Right lobe of liver (tissue), 6 donors: ENCODE results near the gene ALDOB. TPM values are rescaled to one million over a fixed set of nuclear protein-coding genes. Genes with fewer than 3 reads are reported as not detected.

ENCODE experiments used
- ATAC-seq, 4 donors: fragments of 200-7000 bp; cut with Tn5 transposase; one replicate each; pipeline ENCODE4 v1.9.1; 2020; ENCODE audit warnings: mild to moderate bottlenecking in 4 of 4, moderate library complexity in 4 of 4
- DNase-seq, 3 donors: peaks; one replicate each; pipeline ENCODE4 v3.0.0-alpha.2; 2020
- H3K27ac ChIP-seq, 3 donors: fragments of 200-600 bp; one replicate each; pipeline ENCODE4 v1.8.0; 2022
- H3K27me3 ChIP-seq, 2 donors: fragments of 200-600 bp; one replicate each; pipeline ENCODE4 v1.8.0; 2022
- H3K36me3 ChIP-seq, 4 donors: fragments of 200-600 bp; sonication (generic) in 1 of 4; one replicate each; pipeline versions ENCODE4 v1.5.1 to v1.8.0; 2017 to 2022; ENCODE audit warnings: control low read depth in 1 of 4
- H3K4me1 ChIP-seq, 4 donors: fragments of 200-600 bp; sonication (generic) in 1 of 4; one replicate each; pipeline versions ENCODE4 v1.5.1 to v1.8.0; 2017 to 2022; ENCODE audit warnings: control low read depth in 1 of 4
- H3K4me3 ChIP-seq, 3 donors: fragments of 200-600 bp; one replicate each; pipeline ENCODE4 v1.8.0; 2022
- H3K9me3 ChIP-seq, 4 donors: fragments of 200-600 bp; sonication (generic) in 1 of 4; one replicate each; pipeline versions ENCODE4 v1.5.1 to v1.8.0; 2017 to 2022; ENCODE audit warnings: control low read depth in 1 of 4
- POLR2A ChIP-seq: fragments of 450-650 bp; IDR thresholded peaks from one replicate; pipeline ENCODE4 v1.6.1; 2017; ENCODE audit warnings: antibody characterized with exemption, mild to moderate bottlenecking
- WGBS: methylation state at CpG from one replicate; pipeline ENCODE4 v1.1.6; 2018; ENCODE audit warnings: low coverage, low lambda C conversion rate; ENCODE audit not compliant: insufficient coverage; ENCODE audit errors: missing lambda C conversion rate; 5-methylcytosine and 5-hydroxymethylcytosine counted together
- intact Hi-C, 2 donors: fragments of 100-400 bp; cut with DNase I; formaldehyde crosslinking; loops; one replicate each; pipeline versions ENCODE4 v1.11.2 to v1.14.1; 2022
- total RNA-seq, 6 experiments: library from RNA; depleted of rRNA in 2 of 6; stranded (reverse); fragments of >200 nt in 2 of 6; fragmentation: NEBNext Ultra II Directional in 3 of 6; extraction: Animal tissue kit (Norgen Biotek cat#: 25700) in 3 of 6; gene quantifications; one replicate each; pipeline versions ENCODE4 v1.1.0 to v1.2.4, GENCODE V29; 2016 to 2023
- TF ChIP-seq, protein P1 (sequence below), 4 donors: fragments of 200-600 bp in 3 of 4; fragments of 450-650 bp in 1 of 4; IDR thresholded peaks; one replicate each; pipeline versions ENCODE4 v1.5.1 to v1.8.0; 2016 to 2022; ENCODE audit warnings: antibody characterized with exemption in 4 of 4, mild to moderate bottlenecking in 2 of 4
- donor health status: DM: no; HTN: yes; CAD: no.
- donor health status: DM: no; HTN: no; CAD: no.
- donor health status: DM: no; HTN: no; CAD: no.
- donor health status: DM: no; HTN: yes; CAD: no.
- donor health status: DM: no; HTN: yes; CAD: no.

The ALDOB gene
- total RNA-seq, 6 experiments from 2014 or later: 2,876 to 4,505 (median 3,144) TPM

DNA sequence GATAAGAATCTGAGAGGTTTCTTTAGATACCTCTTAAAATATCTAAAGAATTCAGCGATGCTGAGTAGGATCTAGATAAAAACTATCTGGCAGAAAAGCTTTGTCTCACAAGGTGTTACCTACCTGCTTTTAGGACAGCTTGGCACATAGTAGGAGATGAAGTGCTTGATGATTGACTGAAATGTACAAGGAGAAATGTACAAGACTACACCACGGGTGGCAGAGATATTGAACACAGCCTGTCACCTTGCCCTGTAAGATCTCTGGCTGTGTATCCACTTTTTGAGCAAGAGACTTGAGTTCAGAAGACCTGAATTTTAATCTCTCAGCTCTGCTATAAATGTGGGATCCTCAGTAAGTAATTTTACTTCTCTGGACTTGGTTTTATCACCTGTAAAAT lies 15.7 kb downstream of the ALDOB start:
- H3K4me1 ChIP-seq: peaks cover 0 to 33% (median 11%) of the 10 kb centered on the region in 4 donors
- TF ChIP-seq, protein P1, sequence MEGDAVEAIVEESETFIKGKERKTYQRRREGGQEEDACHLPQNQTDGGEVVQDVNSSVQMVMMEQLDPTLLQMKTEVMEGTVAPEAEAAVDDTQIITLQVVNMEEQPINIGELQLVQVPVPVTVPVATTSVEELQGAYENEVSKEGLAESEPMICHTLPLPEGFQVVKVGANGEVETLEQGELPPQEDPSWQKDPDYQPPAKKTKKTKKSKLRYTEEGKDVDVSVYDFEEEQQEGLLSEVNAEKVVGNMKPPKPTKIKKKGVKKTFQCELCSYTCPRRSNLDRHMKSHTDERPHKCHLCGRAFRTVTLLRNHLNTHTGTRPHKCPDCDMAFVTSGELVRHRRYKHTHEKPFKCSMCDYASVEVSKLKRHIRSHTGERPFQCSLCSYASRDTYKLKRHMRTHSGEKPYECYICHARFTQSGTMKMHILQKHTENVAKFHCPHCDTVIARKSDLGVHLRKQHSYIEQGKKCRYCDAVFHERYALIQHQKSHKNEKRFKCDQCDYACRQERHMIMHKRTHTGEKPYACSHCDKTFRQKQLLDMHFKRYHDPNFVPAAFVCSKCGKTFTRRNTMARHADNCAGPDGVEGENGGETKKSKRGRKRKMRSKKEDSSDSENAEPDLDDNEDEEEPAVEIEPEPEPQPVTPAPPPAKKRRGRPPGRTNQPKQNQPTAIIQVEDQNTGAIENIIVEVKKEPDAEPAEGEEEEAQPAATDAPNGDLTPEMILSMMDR (IDR thresholded peaks at IDR 0.05): no peak
- TF ChIP-seq POLR2A: peak; percentile 47
- H3K27ac ChIP-seq: no peak overlapping the region
- DNase-seq (no peak), ATAC-seq (peak in 1 of 4 donors; percentile 1)
- 22% methylated on average over 2 of the region's 2 CpGs for WGBS
- H3K4me3 ChIP-seq: no peak overlapping the region
- intact Hi-C loops: no loop called here
- no peaks in the 10 kb centered on the region for H3K9me3 ChIP-seq
- H3K36me3 ChIP-seq: peaks cover 0 to 43% (median 22%) of the 10 kb centered on the region in 4 donors
- H3K27me3 ChIP-seq: no peaks in the 10 kb centered on the region

DNA sequence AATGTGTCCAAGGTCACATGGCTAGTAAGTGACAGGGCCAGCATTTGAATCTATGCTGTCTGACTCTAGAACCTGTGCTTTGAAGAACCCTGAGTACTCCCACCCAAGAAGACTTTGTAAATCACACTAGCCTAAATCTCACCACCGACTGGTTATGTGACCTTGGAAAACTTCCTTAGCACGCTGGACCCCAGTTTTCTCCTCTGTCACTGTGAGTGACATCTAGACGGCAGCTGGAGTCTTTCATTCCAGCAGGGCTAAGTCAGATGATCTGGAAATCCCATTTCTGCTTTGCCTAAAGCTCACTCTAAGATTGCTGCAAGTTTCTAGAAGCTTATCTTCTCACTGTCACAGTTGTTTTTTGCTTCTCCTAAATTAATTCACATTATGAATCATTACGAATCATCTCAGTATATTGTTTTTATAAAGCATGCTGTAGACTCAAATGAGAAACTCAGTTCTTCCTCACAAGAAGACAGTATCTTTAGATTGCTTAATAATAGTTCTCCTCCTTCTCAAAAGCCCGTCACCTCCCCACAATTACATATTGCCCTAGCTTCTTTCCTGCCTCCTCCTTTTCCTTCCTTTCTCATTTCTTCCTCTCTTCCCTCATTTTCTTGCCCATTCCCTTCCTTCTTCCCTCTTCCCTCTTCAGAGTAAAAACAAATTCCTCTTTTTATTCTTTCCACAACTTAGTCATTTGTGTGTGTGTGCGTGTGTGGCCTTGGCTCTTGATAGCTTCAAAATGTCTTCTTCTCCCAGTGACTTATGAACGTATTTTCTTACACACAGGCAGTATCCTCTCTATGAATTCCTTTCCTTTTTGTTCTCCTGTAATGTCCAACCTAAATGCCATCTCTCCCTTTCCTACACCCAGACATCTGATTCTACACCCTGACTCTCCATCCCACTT lies 16.8 kb downstream of the ALDOB start:
- Histone ChIP-seq H3K4me3 (no peak overlapping the region), H3K9me3 (no peaks in the 10 kb centered on the region), H3K4me1 (peaks cover 0 to 24% (median 11%) of the 10 kb centered on the region in 4 donors), H3K27me3 (no peaks in the 10 kb centered on the region), H3K36me3 (peaks cover 0 to 33% (median 17%) of the 10 kb centered on the region in 4 donors), H3K27ac (peak overlapping the region in 1 of 3 donors; percentile 14)
- WGBS: 26% methylated on average over 7 of the region's 7 CpGs
- DNase-seq (peak in 1 of 3 donors; percentile 58), ATAC-seq (peak in 3 of 4 donors; percentile 4 to 42 (median 20))
- TF ChIP-seq, protein P1 (IDR thresholded peaks at IDR 0.05): no peak
- TF ChIP-seq POLR2A: peak; percentile 46
- intact Hi-C loops: no loop called here

DNA sequence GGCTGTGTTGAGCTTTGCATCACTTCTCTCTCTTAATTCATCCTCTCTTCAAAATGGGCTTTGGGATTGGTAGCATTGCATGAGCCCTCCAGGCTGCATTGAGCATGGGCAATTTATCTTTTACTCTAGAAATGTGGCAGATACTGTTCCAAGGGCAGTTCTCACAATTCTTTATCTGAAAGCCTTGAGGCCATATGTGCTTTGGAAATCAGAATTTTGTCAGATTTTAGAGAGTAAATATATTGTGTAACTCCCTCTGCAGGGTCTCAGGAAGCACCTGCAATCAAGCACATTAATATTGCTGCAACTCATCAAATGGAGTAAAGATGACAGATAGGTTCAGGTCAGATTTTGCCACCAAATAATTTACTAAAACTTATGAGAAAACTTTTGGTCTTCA lies 17.6 kb downstream of the ALDOB start:
- peak overlapping the region in 1 of 3 donors; percentile 14 for H3K27ac ChIP-seq
- no peaks in the 10 kb centered on the region for H3K27me3 ChIP-seq
- TF ChIP-seq, protein P1 (IDR thresholded peaks at IDR 0.05): no peak
- TF ChIP-seq POLR2A: peak; percentile 59
- peaks cover 0 to 2% (median under 1%) of the 10 kb centered on the region in 4 donors for H3K9me3 ChIP-seq
- no peak overlapping the region for H3K4me3 ChIP-seq
- DNase-seq (no peak), ATAC-seq (peak; percentile 3 to 43 (median 5))
- intact Hi-C loops: no loop called here
- H3K36me3 ChIP-seq: peaks cover 0 to 25% (median 13%) of the 10 kb centered on the region in 4 donors
- peaks cover 0 to 16% (median 7%) of the 10 kb centered on the region in 4 donors for H3K4me1 ChIP-seq

DNA sequence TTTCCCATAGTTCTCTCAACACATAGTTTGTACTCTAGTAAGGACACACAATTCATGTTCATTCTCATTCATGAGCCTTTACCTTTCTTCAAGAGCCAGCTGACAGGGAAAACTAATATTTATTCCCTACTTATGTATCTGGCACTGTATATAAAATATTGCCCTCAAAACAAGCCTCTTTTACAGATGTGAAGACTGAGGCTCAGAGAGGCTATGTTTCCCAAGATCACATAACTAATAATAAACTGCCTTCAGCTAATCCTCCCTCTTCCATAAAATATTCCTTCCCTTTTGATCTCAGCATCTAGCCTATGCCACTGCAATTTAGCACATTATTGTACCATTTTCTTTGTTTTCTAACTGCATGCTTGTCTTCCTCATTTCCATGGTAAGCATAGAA lies 18.2 kb downstream of the ALDOB start:
- TF ChIP-seq, protein P1 (IDR thresholded peaks at IDR 0.05): no peak
- TF ChIP-seq POLR2A: no peak
- Histone ChIP-seq H3K4me3 (no peak overlapping the region), H3K27ac (no peak overlapping the region), H3K36me3 (peaks cover 0 to 21% (median 10%) of the 10 kb centered on the region in 4 donors), H3K27me3 (no peaks in the 10 kb centered on the region), H3K9me3 (peaks cover 0 to 7% (median 3%) of the 10 kb centered on the region in 4 donors), H3K4me1 (peaks cover 0 to 10% (median 4%) of the 10 kb centered on the region in 4 donors)
- intact Hi-C loops: no loop called here
- ATAC-seq (peak in 1 of 4 donors; percentile 24), DNase-seq (no peak)
